Measurements from ENCODE around the gene TIMM17B. TPM values are rescaled to one million over a fixed set of nuclear protein-coding genes. Genes with fewer than 3 reads are reported as not detected.

TIMM17B gene
- total RNA-seq, 1 donor from 2014 or later = 48.7 TPM

DNA sequence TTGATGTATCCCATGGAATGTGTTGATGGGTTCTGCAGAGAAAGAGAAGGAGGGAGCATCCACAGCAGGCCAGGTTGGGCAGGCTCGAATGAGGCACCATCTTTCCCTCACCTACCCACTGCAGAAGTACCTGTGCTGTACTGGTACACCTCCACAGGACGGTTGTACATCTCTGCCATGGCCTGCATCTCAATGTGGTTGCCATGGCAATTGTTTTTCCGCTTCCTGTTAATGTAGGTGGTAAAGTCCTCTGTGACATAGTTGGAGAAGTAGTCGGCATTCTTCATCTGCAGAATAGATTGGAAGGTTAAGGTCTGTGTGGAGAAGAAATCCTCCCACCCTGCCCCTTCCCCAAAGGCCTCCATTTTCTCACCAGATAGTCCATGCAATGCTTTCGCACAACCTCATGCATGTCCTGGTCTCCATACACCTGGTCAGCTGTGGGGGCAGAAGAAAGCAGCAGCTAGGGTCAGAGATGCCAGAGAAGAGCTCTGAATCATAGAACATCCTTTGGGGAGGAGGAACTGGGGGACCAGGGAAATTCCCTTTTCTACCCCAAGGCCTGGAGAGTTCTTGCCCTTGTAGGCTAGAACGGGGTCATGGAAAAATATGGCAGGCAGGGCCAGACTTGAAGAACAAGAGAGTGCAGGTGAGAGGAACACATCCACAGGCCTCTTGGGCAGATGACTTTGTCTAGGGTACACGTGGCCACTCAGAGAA, 37.2 kb upstream of the TIMM17B start:
- Histone ChIP-seq H3K36me3 (no peaks in the 10 kb centered on the region), H3K79me2 (ENCODE audit: low read depth) (peaks cover 35% of the 10 kb centered on the region), H3K9ac (no peak overlapping the region), H3K27ac (no peak overlapping the region), H3K4me2 (no peak overlapping the region), H2AFZ (replicated peaks) (no peak overlapping the region), H3K4me3 (no peak overlapping the region), H4K20me1 (ENCODE audit: low read depth) (peaks cover 15% of the 10 kb centered on the region), H3K9me3 (ENCODE audit: low read depth) (no peaks in the 10 kb centered on the region), H3K4me1 (no peaks in the 10 kb centered on the region), H3K27me3 (no peaks in the 10 kb centered on the region), H3F3A (ENCODE audit: low read depth) (peaks cover 3% of the 10 kb centered on the region)
- DNase-seq (ENCODE audit: low spot score) = no peak
- no peak for TF ChIP-seq EZH2 (IDR thresholded peaks at IDR 0.05)
- TF ChIP-seq, protein P1, sequence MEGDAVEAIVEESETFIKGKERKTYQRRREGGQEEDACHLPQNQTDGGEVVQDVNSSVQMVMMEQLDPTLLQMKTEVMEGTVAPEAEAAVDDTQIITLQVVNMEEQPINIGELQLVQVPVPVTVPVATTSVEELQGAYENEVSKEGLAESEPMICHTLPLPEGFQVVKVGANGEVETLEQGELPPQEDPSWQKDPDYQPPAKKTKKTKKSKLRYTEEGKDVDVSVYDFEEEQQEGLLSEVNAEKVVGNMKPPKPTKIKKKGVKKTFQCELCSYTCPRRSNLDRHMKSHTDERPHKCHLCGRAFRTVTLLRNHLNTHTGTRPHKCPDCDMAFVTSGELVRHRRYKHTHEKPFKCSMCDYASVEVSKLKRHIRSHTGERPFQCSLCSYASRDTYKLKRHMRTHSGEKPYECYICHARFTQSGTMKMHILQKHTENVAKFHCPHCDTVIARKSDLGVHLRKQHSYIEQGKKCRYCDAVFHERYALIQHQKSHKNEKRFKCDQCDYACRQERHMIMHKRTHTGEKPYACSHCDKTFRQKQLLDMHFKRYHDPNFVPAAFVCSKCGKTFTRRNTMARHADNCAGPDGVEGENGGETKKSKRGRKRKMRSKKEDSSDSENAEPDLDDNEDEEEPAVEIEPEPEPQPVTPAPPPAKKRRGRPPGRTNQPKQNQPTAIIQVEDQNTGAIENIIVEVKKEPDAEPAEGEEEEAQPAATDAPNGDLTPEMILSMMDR (IDR thresholded peaks at IDR 0.05) = no peak
- H3K4me3 Mint-ChIP-seq = peak overlapping the region; percentile 27
- H3K36me3 Mint-ChIP-seq = peaks cover 10% of the 10 kb centered on the region
- H3K27ac Mint-ChIP-seq = no peak overlapping the region
- peaks cover 2% of the 10 kb centered on the region for H3K27me3 Mint-ChIP-seq (ENCODE audit: insufficient read depth, low read depth)
- H3K9me3 Mint-ChIP-seq = peaks cover 14% of the 10 kb centered on the region
- no peaks in the 10 kb centered on the region for H3K4me1 Mint-ChIP-seq

DNA sequence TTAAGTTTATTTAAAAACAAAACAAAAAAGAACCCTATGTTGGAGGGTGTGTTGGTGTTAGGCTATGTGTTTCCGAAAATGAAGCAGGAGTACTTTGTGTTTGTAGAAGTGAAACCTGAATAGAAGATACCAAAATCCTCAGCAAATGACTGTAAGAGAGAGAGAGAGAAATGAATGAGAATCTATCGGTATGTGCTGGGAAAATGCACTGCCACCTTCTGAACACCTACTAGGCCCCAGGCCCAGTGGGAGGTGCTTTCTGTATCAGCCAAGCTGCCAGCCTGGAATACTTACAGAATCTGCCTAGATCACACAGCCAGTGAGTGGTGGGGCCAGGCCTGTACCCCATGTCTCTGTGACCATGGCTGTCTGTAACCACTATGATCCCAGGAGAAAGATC, 36.2 kb upstream of the TIMM17B start:
- H3K36me3 Mint-ChIP-seq = peaks cover 10% of the 10 kb centered on the region
- no peaks in the 10 kb centered on the region for H3K4me1 Mint-ChIP-seq
- no peak overlapping the region for H3K9ac ChIP-seq
- H3K4me3 Mint-ChIP-seq = no peak overlapping the region
- H3K9me3 ChIP-seq (ENCODE audit: low read depth) = no peaks in the 10 kb centered on the region
- H4K20me1 ChIP-seq (ENCODE audit: low read depth) = peaks cover 15% of the 10 kb centered on the region
- no peak overlapping the region for H3K27ac ChIP-seq
- peaks cover 25% of the 10 kb centered on the region for H3K79me2 ChIP-seq (ENCODE audit: low read depth)
- H2AFZ ChIP-seq (replicated peaks) = no peak overlapping the region
- no peaks in the 10 kb centered on the region for H3K27me3 ChIP-seq
- TF ChIP-seq EZH2phosphoT487 (IDR thresholded peaks at IDR 0.05) (no peak), EZH2 (IDR thresholded peaks at IDR 0.05) (no peak)
- TF ChIP-seq, protein P1 (IDR thresholded peaks at IDR 0.05) = no peak
- H3K9me3 Mint-ChIP-seq = peaks cover 10% of the 10 kb centered on the region
- H3K4me1 ChIP-seq = no peaks in the 10 kb centered on the region
- no peak for DNase-seq (ENCODE audit: low spot score)
- no peaks in the 10 kb centered on the region for H3K36me3 ChIP-seq
- peaks cover 5% of the 10 kb centered on the region for H3F3A ChIP-seq (ENCODE audit: low read depth)
- peaks cover under 1% of the 10 kb centered on the region for H3K27me3 Mint-ChIP-seq (ENCODE audit: insufficient read depth, low read depth)
- no peak overlapping the region for H3K27ac Mint-ChIP-seq
- H3K4me3 ChIP-seq = no peak overlapping the region
- no peak overlapping the region for H3K4me2 ChIP-seq

DNA sequence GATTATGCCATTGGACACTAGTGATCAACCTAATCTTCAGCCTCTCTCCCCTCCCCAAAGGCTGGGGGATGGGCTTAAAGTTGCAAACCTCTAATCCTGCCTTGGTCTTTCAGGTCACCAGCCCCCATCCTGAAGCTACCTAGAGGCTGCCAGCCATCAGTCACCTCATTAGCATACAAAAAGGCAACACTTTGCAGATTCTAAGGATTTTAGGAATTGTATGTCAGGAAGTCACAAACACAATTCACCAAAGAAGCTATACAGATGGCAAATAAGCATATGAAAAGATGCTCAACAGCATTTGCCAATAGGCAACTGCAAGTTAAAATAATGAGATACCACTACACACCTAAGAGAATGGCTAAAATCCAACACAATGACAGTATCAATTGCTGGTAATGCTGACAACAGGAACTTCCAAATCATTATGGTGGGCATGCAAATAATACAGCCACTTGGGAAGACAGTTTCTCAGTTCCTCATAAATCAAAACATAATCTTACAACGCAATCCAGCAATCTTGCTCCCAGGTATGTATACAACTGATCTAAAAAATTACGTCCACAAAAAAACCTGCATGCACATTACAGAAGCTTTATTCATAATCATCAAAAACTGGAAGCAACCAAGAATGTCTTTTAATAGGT, 30.3 kb upstream of the TIMM17B start:
- H3K36me3 ChIP-seq = no peaks in the 10 kb centered on the region
- no peak overlapping the region for H3K4me3 Mint-ChIP-seq
- peak; percentile 55 for DNase-seq (ENCODE audit: low spot score)
- H3K36me3 Mint-ChIP-seq = peaks cover 14% of the 10 kb centered on the region
- no peaks in the 10 kb centered on the region for H3K27me3 ChIP-seq
- peaks cover 17% of the 10 kb centered on the region for H3K4me1 ChIP-seq
- no peaks in the 10 kb centered on the region for H3K27me3 Mint-ChIP-seq (ENCODE audit: insufficient read depth, low read depth)
- TF ChIP-seq EZH2 (IDR thresholded peaks at IDR 0.05) = no peak
- no peak for TF ChIP-seq EZH2phosphoT487 (IDR thresholded peaks at IDR 0.05)
- TF ChIP-seq, protein P1 (IDR thresholded peaks at IDR 0.05) = no peak
- no peaks in the 10 kb centered on the region for H3K9me3 ChIP-seq (ENCODE audit: low read depth)
- no peak overlapping the region for H2AFZ ChIP-seq (replicated peaks)
- no peak overlapping the region for H3K9ac ChIP-seq
- peaks cover 5% of the 10 kb centered on the region for H3K4me1 Mint-ChIP-seq
- H3F3A ChIP-seq (ENCODE audit: low read depth) = peaks cover 20% of the 10 kb centered on the region
- peak overlapping the region; percentile 6 for H3K4me3 ChIP-seq
- H3K9me3 Mint-ChIP-seq = peaks cover 13% of the 10 kb centered on the region
- no peak overlapping the region for H3K27ac Mint-ChIP-seq
- peaks cover 10% of the 10 kb centered on the region for H3K79me2 ChIP-seq (ENCODE audit: low read depth)
- peak overlapping the region; percentile 68 for H3K4me2 ChIP-seq
- H3K27ac ChIP-seq = peak overlapping the region; percentile 51
- no peaks in the 10 kb centered on the region for H4K20me1 ChIP-seq (ENCODE audit: low read depth)
